ENCODE measurements around the gene KIF6.

The KIF6 gene

GRCh38 chr6:39330476-39330875 lies 394.7 kb downstream of the KIF6 start:
- no peak overlapping the region for H3K4me3 ChIP-seq (ENCODE audit: low read depth, low read length)
- no peaks in the 10 kb centered on the region for H3K9me3 ChIP-seq (ENCODE audit: control insufficient read depth, insufficient read depth, low read depth, low read length)
- no peaks in the 10 kb centered on the region for H3K4me1 ChIP-seq (ENCODE audit: control insufficient read depth, insufficient read depth, low read length)
- ChIA-PET CTCF (interaction anchor here (0.6 kb wide), 2 partner anchors 133 to 378 kb away, joined by 3 read pairs; no protein-coding TSS in a partner anchor), POLR2A (no interaction called here)
- TF ChIP-seq ZNF311 (tag by site-specific recombination; IDR thresholded peaks at IDR 0.05; ENCODE audit: borderline replicate concordance): no peak
- no peak for TF ChIP-seq ZSCAN16 (tag by site-specific recombination; IDR thresholded peaks at IDR 0.05)
- TF ChIP-seq ZNF19 (tag by site-specific recombination; IDR thresholded peaks at IDR 0.05; ENCODE audit: low read depth): no peak
- TF ChIP-seq OSR2 (tag by site-specific recombination; IDR thresholded peaks at IDR 0.05): no peak
- no peak for TF ChIP-seq ZNF274 (IDR thresholded peaks at IDR 0.05; ENCODE audit: low read length)
- TF ChIP-seq ZNF274 (tag by site-specific recombination; IDR thresholded peaks at IDR 0.05; ENCODE audit: borderline replicate concordance): no peak
- TF ChIP-seq ZNF341 (tag by site-specific recombination; IDR thresholded peaks at IDR 0.05; ENCODE audit: low read depth): no peak
- no peak for TF ChIP-seq KLF17 (tag by site-specific recombination; IDR thresholded peaks at IDR 0.05)
- no peak for TF ChIP-seq PRDM6 (tag by site-specific recombination; IDR thresholded peaks at IDR 0.05)
- no peak for TF ChIP-seq ZNF112 (tag by site-specific recombination; IDR thresholded peaks at IDR 0.05)
- no peak for TF ChIP-seq ZNF660 (tag by site-specific recombination; IDR thresholded peaks at IDR 0.05)
- no peak for TF ChIP-seq ZSCAN23 (tag by site-specific recombination; IDR thresholded peaks at IDR 0.05)
- no peaks in the 10 kb centered on the region for H3K36me3 ChIP-seq (ENCODE audit: control insufficient read depth in 2 of 2, insufficient read depth in 1 of 2, low read length in 2 of 2)
- no peak overlapping the region for H3K27ac ChIP-seq (ENCODE audit: extremely low read depth, low read depth, low read length)

- TF ChIP-seq ZNF24 (tag by site-specific recombination; IDR thresholded peaks at IDR 0.05) (no peak), ZNF792 (tag by site-specific recombination; IDR thresholded peaks at IDR 0.05) (no peak), ZNF423 (tag by site-specific recombination; IDR thresholded peaks at IDR 0.05) (no peak), PRDM10 (tag by site-specific recombination; IDR thresholded peaks at IDR 0.05) (no peak), HOXD13 (CRISPR knock-in tag; IDR thresholded peaks at IDR 0.05; ENCODE audit: borderline replicate concordance) (no peak), ZNF426 (tag by site-specific recombination; IDR thresholded peaks at IDR 0.05) (no peak), ZNF501 (tag by site-specific recombination; IDR thresholded peaks at IDR 0.05) (no peak), BCL6B (tag by site-specific recombination; IDR thresholded peaks at IDR 0.05) (no peak), WT1 (tag by site-specific recombination; IDR thresholded peaks at IDR 0.05) (no peak), KLF1 (tag by site-specific recombination; IDR thresholded peaks at IDR 0.05) (no peak), ZNF580 (tag by site-specific recombination; IDR thresholded peaks at IDR 0.05) (no peak), ZNF133 (tag by site-specific recombination; IDR thresholded peaks at IDR 0.05) (no peak), ZIC2 (tag by site-specific recombination; IDR thresholded peaks at IDR 0.05) (no peak), OVOL3 (tag by site-specific recombination; IDR thresholded peaks at IDR 0.05) (no peak), ZNF202 (tag by site-specific recombination; IDR thresholded peaks at IDR 0.05; ENCODE audit: borderline replicate concordance) (no peak), ZBTB20 (tag by site-specific recombination; IDR thresholded peaks at IDR 0.05) (no peak)
- ChIA-PET POLR2A (no interaction called here), CTCF (interaction anchor here (0.6 kb wide), 1 partner anchor 133 kb away, joined by 3 read pairs; no protein-coding TSS in a partner anchor)
- no peaks in the 10 kb centered on the region for H3K36me3 ChIP-seq (ENCODE audit: control insufficient read depth in 2 of 2, insufficient read depth in 1 of 2, low read length in 2 of 2)
- no peaks in the 10 kb centered on the region for H3K4me1 ChIP-seq (ENCODE audit: control insufficient read depth, insufficient read depth, low read length)
- no peaks in the 10 kb centered on the region for H3K9me3 ChIP-seq (ENCODE audit: control insufficient read depth, insufficient read depth, low read depth, low read length)
- H3K27ac ChIP-seq (ENCODE audit: extremely low read depth, low read depth, low read length): no peak overlapping the region
- H3K4me3 ChIP-seq (ENCODE audit: low read depth, low read length): no peak overlapping the region
Measured at GRCh38 chr6:39330057-39330456, 395.2 kb downstream of the KIF6 start.
